Right lung (tissue), 5 donors: ENCODE results near the gene ST14. TPM values are rescaled to one million over a fixed set of nuclear protein-coding genes. Genes with fewer than 3 reads are reported as not detected.

Source experiments
- DNase-seq, 2 donors: peaks; one replicate each; pipeline ENCODE4 v3.0.0-alpha.2; 2013
- polyA plus RNA-seq, 5 donors: library from polyadenylated mRNA; unstranded; fragments of 120-200 nt; gene quantifications; one replicate each; pipeline versions ENCODE4 v1.2.1 to v1.2.3, GENCODE V29; 2013; ENCODE audit warnings: inconsistent platforms in 1 of 5, low replicate concordance in 1 of 5; ENCODE audit not compliant: insufficient read length in 5 of 5, insufficient read depth in 1 of 5

ST14 gene
- polyA plus RNA-seq, 5 donors, result 22.3 to 43.2 (median 35.1) TPM

GRCh38 chr11:130204703-130205095 is 45.1 kb downstream of the ST14 start:
- no peak for DNase-seq

GRCh38 chr11:130206141-130206540 is 46.6 kb downstream of the ST14 start:
- no peak for DNase-seq

- no peak for DNase-seq
Observed at GRCh38 chr11:130208241-130209127, 48.9 kb downstream of the ST14 start.

- no peak for DNase-seq
Observed at GRCh38 chr11:130209128-130209932, 49.7 kb downstream of the ST14 start.

DNA sequence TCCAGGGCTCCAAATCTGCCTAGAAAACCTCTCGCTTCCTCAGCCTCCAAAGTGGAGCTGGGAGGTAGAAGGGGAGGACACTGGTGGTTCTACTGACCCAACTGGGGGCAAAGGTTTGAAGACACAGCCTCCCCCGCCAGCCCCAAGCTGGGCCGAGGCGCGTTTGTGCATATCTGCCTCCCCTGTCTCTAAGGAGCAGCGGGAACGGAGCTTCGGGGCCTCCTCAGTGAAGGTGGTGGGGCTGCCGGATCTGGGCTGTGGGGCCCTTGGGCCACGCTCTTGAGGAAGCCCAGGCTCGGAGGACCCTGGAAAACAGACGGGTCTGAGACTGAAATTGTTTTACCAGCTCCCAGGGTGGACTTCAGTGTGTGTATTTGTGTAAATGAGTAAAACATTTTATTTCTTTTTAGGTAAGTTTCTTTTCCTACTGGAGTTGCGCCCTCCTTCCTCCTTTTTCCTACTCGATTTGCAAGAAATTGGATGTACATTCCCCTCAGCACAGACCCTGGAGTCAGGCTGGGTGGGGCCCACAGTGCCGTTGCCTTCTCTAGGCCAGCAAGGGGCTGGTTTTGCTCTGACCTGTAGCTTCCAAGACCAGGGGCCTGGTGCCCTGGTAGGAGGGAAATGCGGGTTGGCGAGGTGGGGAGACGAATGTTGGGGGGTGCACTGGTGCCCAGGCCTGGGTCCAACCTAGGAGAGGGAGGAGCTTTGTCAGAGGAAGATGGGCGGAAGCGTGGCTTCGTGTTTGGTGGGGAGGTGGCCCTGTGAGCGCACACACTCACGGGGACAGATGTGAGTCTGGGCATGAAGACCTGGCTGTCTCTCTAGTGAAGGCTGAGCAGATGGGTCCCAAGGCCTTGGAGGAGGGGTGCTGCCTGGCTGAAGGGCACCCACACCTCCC is 50.6 kb downstream of the ST14 start:
- DNase-seq, result no peak

DNA sequence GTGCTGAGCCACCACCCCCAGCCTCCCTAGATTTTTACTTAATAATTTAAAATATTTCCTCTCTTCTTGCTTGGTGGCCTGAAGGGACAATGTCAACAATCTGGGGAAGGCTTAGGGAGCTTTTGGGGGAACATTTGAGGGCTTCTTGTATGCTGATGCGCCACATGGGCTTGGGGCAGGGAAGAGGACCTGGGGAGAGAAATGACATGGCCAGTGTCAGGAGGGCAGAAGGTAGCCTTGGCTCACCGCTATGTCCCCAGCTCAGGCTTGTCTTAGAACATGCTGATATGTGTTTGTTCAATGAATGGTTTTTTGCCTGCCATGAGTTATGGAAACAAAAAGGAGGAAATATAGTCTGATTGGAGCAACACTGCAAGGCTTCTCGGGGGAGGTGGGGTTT is 51.6 kb downstream of the ST14 start:
- DNase-seq, result no peak

GRCh38 chr11:130211781-130212401 is 52.3 kb downstream of the ST14 start:
- no peak for DNase-seq

DNA sequence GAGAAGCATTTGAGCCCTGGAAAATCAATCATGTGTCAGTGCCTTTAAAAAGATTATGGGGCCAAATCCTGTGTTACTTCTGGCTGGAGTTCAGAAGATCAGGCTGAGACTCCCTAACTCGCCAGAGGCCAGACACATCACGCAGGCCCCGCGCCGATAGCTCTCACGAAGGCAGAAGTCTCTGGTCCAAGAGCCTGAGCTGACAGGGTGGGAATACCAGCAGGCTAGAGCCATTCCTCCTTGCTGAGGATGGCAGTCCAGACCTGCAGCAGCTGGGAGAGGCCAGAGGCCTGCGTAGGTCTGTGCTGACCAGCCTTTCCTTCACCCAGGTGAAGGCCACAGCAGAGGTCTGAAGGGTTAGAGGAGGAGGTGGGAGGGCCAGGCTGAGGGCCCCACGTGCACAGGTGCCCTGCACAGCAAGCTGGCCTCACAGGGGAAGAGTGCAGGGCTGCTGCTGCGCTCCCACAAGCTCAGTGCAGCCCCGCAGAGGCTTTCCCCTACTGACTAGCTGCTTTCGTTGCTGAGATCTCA is 52.9 kb downstream of the ST14 start:
- DNase-seq, result no peak

GRCh38 chr11:130213143-130213978 is 53.8 kb downstream of the ST14 start:
- peak; percentile 47 to 51 for DNase-seq

DNA sequence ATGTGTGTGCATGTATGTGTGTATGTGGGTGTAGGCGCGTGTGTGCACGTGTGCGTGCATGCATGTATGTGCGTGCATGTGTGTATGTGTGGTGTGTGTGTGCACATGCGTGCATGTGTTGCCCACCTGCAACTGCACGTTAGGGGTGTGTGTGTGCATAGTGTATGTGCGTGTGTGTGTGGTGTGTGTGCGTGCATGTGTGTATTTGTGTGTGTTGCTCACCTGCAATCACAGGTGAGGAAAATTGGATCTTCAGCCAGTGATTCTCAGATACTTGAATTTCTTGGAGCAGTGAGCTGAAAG is 54.3 kb downstream of the ST14 start:
- no peak for DNase-seq

GRCh38 chr11:130214861-130215530 is 55.4 kb downstream of the ST14 start:
- no peak for DNase-seq

GRCh38 chr11:130215531-130216220 is 56.1 kb downstream of the ST14 start:
- no peak for DNase-seq

- no peak for DNase-seq
Observed at GRCh38 chr11:130216221-130216550, 56.6 kb downstream of the ST14 start.

- no peak for DNase-seq
Observed at GRCh38 chr11:130216591-130217132, 57.1 kb downstream of the ST14 start.

GRCh38 chr11:130217133-130218031 is 57.8 kb downstream of the ST14 start:
- no peak for DNase-seq

GRCh38 chr11:130218501-130219070 is 59.0 kb downstream of the ST14 start:
- DNase-seq, result no peak

DNA sequence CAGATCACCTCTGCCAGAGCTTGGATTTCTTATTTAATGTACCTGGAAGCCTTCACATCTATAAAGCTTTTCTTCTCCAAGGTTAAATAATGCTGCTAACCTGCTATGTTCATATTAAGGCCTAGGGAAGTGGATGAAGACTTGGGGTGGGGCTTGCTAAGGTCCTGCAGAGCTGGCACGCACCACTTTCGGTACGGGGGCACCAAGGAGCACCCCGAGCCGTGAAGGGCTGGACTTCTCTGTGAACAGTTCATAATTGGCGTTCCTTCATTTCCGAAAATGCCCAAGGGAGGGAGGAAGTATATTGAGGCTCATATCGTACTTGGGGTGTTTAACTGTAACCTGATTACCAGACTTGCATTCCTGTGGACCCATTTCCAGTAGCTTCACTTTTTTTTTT is 59.6 kb downstream of the ST14 start:
- no peak for DNase-seq
